Panc1 (cell line): ENCODE results near the gene SERTAD1. TPM values are rescaled to one million over a fixed set of nuclear protein-coding genes. Genes with fewer than 3 reads are reported as not detected.

Source experiments
- ATAC-seq: fragments of 200-7000 bp; cut with Tn5 transposase; 2 replicates; pipeline ENCODE4 v1.9.1; 2020; ENCODE audit warnings: mild to moderate bottlenecking, moderate library complexity
- BruUV-seq: library from RNA; stranded (reverse); fragments of 400-500 nt; replicated peaks from 2 replicates; lab custom pipeline; 2021; lab: Mats Ljungman, UMichigan
- CTCF ChIA-PET: fragments of 300-600 bp; sonication (Branson Sonifier 250); formaldehyde crosslinking; loops from one replicate; lab custom pipeline; 2022; ENCODE audit warnings: antibody characterized with exemption; lab: Charles Lee
- POLR2A ChIA-PET: fragments of 300-600 bp; sonication (Branson Sonifier 250); formaldehyde crosslinking; loops from one replicate; lab custom pipeline; 2022; ENCODE audit warnings: antibody characterized with exemption; lab: Charles Lee
- DNase-seq: peaks from one replicate; pipeline ENCODE4 v3.0.0-alpha.2; 2010; ENCODE audit warnings: low read depth, low spot score
- H3K27ac ChIP-seq: 2 replicates; pipeline ENCODE4 v1.5.1; 2011; ENCODE audit warnings: mild to moderate bottlenecking, low read length, inconsistent platforms
- H3K27me3 ChIP-seq: fragments of 200-500 bp; sonication (Bioruptor generic); 2 replicates; pipeline ENCODE4 v1.6.0; 2014; ENCODE audit warnings: low read length, inconsistent platforms; ENCODE audit not compliant: control insufficient read depth, insufficient read depth
- H3K36me3 ChIP-seq: fragments of 200-500 bp; sonication (Bioruptor generic); 2 replicates; pipeline ENCODE4 v1.5.1; 2014; ENCODE audit warnings: inconsistent platforms, mild to moderate bottlenecking, low read length, moderate library complexity; ENCODE audit not compliant: control insufficient read depth, insufficient read depth
- H3K4me1 ChIP-seq: 2 replicates; pipeline ENCODE4 v1.5.1; 2011; ENCODE audit warnings: inconsistent platforms, mild to moderate bottlenecking, low read length, moderate library complexity; ENCODE audit not compliant: control insufficient read depth, insufficient read depth
- H3K4me3 ChIP-seq, 2 experiments: 2 replicates each; pipeline ENCODE4 v1.5.1; 2011 to 2012; ENCODE audit warnings: low read depth in 2 of 2, low read length in 2 of 2, mild to moderate bottlenecking in 2 of 2, inconsistent platforms in 1 of 2, moderate library complexity in 1 of 2
- H3K9me3 ChIP-seq: fragments of 200-500 bp; sonication (Bioruptor generic); 2 replicates; pipeline ENCODE4 v1.5.1; 2014; ENCODE audit warnings: low read depth, mild to moderate bottlenecking, inconsistent platforms, low read length, moderate library complexity; ENCODE audit not compliant: control insufficient read depth, insufficient read depth
- CTCF ChIP-seq: fragments of 450-650 bp; IDR thresholded peaks from 2 replicates; pipeline ENCODE4 v1.5.1; 2017; ENCODE audit warnings: mild to moderate bottlenecking
- POLR2AphosphoS5 ChIP-seq: IDR thresholded peaks from 2 replicates; pipeline ENCODE4 v1.6.1; 2012; ENCODE audit warnings: mild to moderate bottlenecking, low read depth, low read length, moderate library complexity
- REST ChIP-seq, 2 experiments: IDR thresholded peaks; 2 replicates each; pipeline ENCODE4 v1.6.1; 2011 to 2012; ENCODE audit warnings: low read depth in 2 of 2, control low read depth in 1 of 2, low read length in 1 of 2, mild to moderate bottlenecking in 1 of 2, moderate library complexity in 1 of 2; ENCODE audit not compliant: insufficient read depth in 1 of 2
- SIN3A ChIP-seq: IDR thresholded peaks from 2 replicates; pipeline ENCODE4 v1.6.1; 2012; ENCODE audit warnings: low read depth, mild to moderate bottlenecking, low read length, moderate library complexity, borderline replicate concordance; ENCODE audit not compliant: insufficient read depth
- TCF7L2 ChIP-seq: IDR thresholded peaks from 2 replicates; pipeline ENCODE4 v1.6.1; 2011; ENCODE audit warnings: mild to moderate bottlenecking, low read depth, low read length, inconsistent platforms
- in situ Hi-C: cut with HindIII; loops from 2 replicates; pipeline ENCODE4 v1.10.0; 2016; ENCODE audit warnings: low sequenced_read_pairs, low pct_unique_long_range_greater_than_20kb
- intact Hi-C: fragments of 100-400 bp; cut with micrococcal nuclease; formaldehyde crosslinking; loops from one replicate; pipeline ENCODE4 v1.10.0; 2022; ENCODE audit not compliant: unreplicated experiment
- total RNA-seq: library from RNA; stranded (reverse); gene quantifications from one replicate; pipeline ENCODE4 v1.2.1, GENCODE V29; 2021; ENCODE audit not compliant: unreplicated experiment

The SERTAD1 gene
- total RNA-seq, 1 experiment from 2014 or later = 13.4 TPM

- ATAC-seq = peak; percentile 83
- DNase-seq = no peak
- H3K4me3 ChIP-seq = peak overlapping the region; percentile 53 to 64
- TSS peak; percentile 95 for BruUV-seq
- peaks cover 36% of the 10 kb centered on the region for H3K4me1 ChIP-seq
- H3K27ac ChIP-seq = peak overlapping the region; percentile 92
- ChIA-PET CTCF (interaction anchor here (0.5 to 0.7 kb wide), 5 partner anchors 28 to 188 kb away, joined by 3 to 5 read pairs (median 4); no protein-coding TSS in a partner anchor), POLR2A (interaction anchor here (0.7 to 0.8 kb wide), 2 partner anchors 184 to 264 kb away, joined by 7 to 11 read pairs; no protein-coding TSS in a partner anchor)
- intact Hi-C loops (no loop called here), in situ Hi-C loops (no loop called here)
- peaks cover 4% of the 10 kb centered on the region; the same call in 1 of the 2 replicates for H3K36me3 ChIP-seq
- TF ChIP-seq POLR2AphosphoS5 (peak; percentile 83), TCF7L2 (no peak), CTCF (peak; percentile 95), SIN3A (peak; percentile 70; the same call in 1 of the 2 replicates), REST (IDR thresholded peaks at IDR 0.05; ENCODE audit: insufficient read depth in 1 of 2, low read depth in 2 of 2, low read length in 1 of 2) (0 out of 4 replicates have a peak, but pooled peaks of 1 of the 2 experiments have one; percentile 23)
- H3K9me3 ChIP-seq = no peaks in the 10 kb centered on the region
- H3K27me3 ChIP-seq = no peaks in the 10 kb centered on the region
These were observed 4.7 kb downstream of the SERTAD1 start for GRCh38 chr19:40420766-40421765.

- Histone ChIP-seq H3K27ac (peak overlapping the region; percentile 92), H3K9me3 (no peaks in the 10 kb centered on the region), H3K36me3 (peaks cover 4% of the 10 kb centered on the region; the same call in 1 of the 2 replicates), H3K4me3 (peak overlapping the region; percentile 53 to 64), H3K27me3 (no peaks in the 10 kb centered on the region), H3K4me1 (peaks cover 36% of the 10 kb centered on the region)
- no TSS peak for BruUV-seq
- TF ChIP-seq REST (IDR thresholded peaks at IDR 0.05; ENCODE audit: insufficient read depth in 1 of 2, low read depth in 2 of 2, low read length in 1 of 2) = no peak
- in situ Hi-C loops (no loop called here), intact Hi-C loops (no loop called here)
- POLR2A ChIA-PET = interaction anchor here (0.7 to 0.8 kb wide), 2 partner anchors 185 to 263 kb away, joined by 7 to 11 read pairs; no protein-coding TSS in a partner anchor
- ATAC-seq = no peak
- CTCF ChIA-PET = interaction anchor here (0.6 to 0.7 kb wide), 4 partner anchors 28 to 189 kb away, joined by 3 to 5 read pairs (median 4); no protein-coding TSS in a partner anchor
- DNase-seq = no peak
These were observed 5.4 kb downstream of the SERTAD1 start for GRCh38 chr19:40420451-40420765.
